Sigmoid colon (tissue), 7 donors: ENCODE measurements around the gene CNNM2. TPM values are rescaled to one million over a fixed set of nuclear protein-coding genes. Genes with fewer than 3 reads are reported as not detected.

Experiments used
- DNase-seq: peaks from one replicate; pipeline ENCODE4 v3.0.0-alpha.2; 2019
- H3K27ac ChIP-seq, 4 donors: fragments of 200-600 bp; sonication (generic); one replicate each; pipeline ENCODE4 v1.5.1; 2016 to 2019; ENCODE audit warnings: mild to moderate bottlenecking in 1 of 4
- H3K27me3 ChIP-seq, 3 donors: fragments of 200-600 bp; sonication (generic); one replicate each; pipeline ENCODE4 v1.5.1; 2019; ENCODE audit warnings: mild to moderate bottlenecking in 1 of 3
- H3K36me3 ChIP-seq, 4 donors: fragments of 200-600 bp; sonication (generic); one replicate each; pipeline ENCODE4 v1.5.1; 2016 to 2019
- H3K4me1 ChIP-seq, 4 donors: fragments of 200-600 bp; sonication (generic); one replicate each; pipeline ENCODE4 v1.5.1; 2017 to 2019
- H3K4me3 ChIP-seq, 4 donors: fragments of 200-600 bp; sonication (generic); one replicate each; pipeline ENCODE4 v1.5.1; 2017 to 2019; ENCODE audit warnings: mild to moderate bottlenecking in 2 of 4, moderate library complexity in 1 of 4
- H3K9me3 ChIP-seq, 4 donors: fragments of 200-600 bp in 3 of 4; sonication (generic) in 3 of 4; one replicate each; pipeline versions ENCODE4 v1.5.1 to v1.6.1; 2013 to 2019
- CTCF ChIP-seq, 4 experiments: fragments of 450-650 bp in 3 of 4; fragments of 200-600 bp in 1 of 4; IDR thresholded peaks; one replicate each; pipeline ENCODE4 v1.5.1; 2016 to 2019; ENCODE audit warnings: antibody characterized with exemption in 4 of 4, mild to moderate bottlenecking in 3 of 4, moderate library complexity in 2 of 4
- EP300 ChIP-seq, 4 donors: sonication (generic); formaldehyde crosslinking; IDR thresholded peaks; one replicate each; pipeline ENCODE4 v1.6.1; 2017; ENCODE audit warnings: antibody characterized with exemption in 4 of 4
- POLR2A ChIP-seq, 2 donors: fragments of 450-650 bp; IDR thresholded peaks; one replicate each; pipeline ENCODE4 v1.6.1; 2016; ENCODE audit warnings: antibody characterized with exemption in 2 of 2, mild to moderate bottlenecking in 2 of 2, moderate library complexity in 2 of 2
- POLR2AphosphoS5 ChIP-seq, 4 donors: sonication (generic); formaldehyde crosslinking; IDR thresholded peaks; one replicate each; pipeline ENCODE4 v1.6.1; 2017; ENCODE audit warnings: antibody characterized with exemption in 4 of 4
- WGBS, 2 donors: extraction: QIAGEN DNeasy Blood & Tissue Kit; methylation state at CpG; one replicate each; pipeline ENCODE4 v1.1.7; 2013; 5-methylcytosine and 5-hydroxymethylcytosine counted together
- intact Hi-C: fragments of 100-400 bp; cut with DNase I; formaldehyde crosslinking; loops from one replicate; pipeline ENCODE4 v1.15.1; 2023
- polyA plus RNA-seq, 3 donors: library from polyadenylated mRNA; stranded (reverse); fragments of 200-250 nt; gene quantifications; one replicate each; pipeline ENCODE4 v1.2.3, GENCODE V29; 2013
- total RNA-seq, 4 donors: library from RNA; depleted of rRNA; stranded (reverse); fragments of >200 nt; gene quantifications; one replicate each; pipeline ENCODE4 v1.1.0, GENCODE V29; 2016
- donor health status: healthy with polysubstance abuse.
- donor health status: Bipolar disorder and iron deficiency.
- donor health status: healthy.

Gene CNNM2
- total and polyA plus RNA-seq, 7 donors, result 2.4 to 11.1 (median 5.8) TPM

- Histone ChIP-seq H3K27ac (no peak overlapping the region), H3K9me3 (no peaks in the 10 kb centered on the region), H3K4me1 (peaks cover 0 to 37% (median 30%) of the 10 kb centered on the region in 4 donors), H3K36me3 (no peaks in the 10 kb centered on the region), H3K4me3 (no peak overlapping the region), H3K27me3 (no peaks in the 10 kb centered on the region)
- 82 to 91% methylated on average over 7 of the region's 7 CpGs for WGBS, 2 donors
- TF ChIP-seq POLR2AphosphoS5 (IDR thresholded peaks at IDR 0.05) (no peak), CTCF (IDR thresholded peaks at IDR 0.05) (no peak), POLR2A (IDR thresholded peaks at IDR 0.05) (no peak), EP300 (IDR thresholded peaks at IDR 0.05) (no peak)
- intact Hi-C loops, result loop anchor here (2.0 kb wide), 1 partner anchor 153 kb away; no protein-coding TSS in a partner anchor
- no peak for DNase-seq
Measured at GRCh38 chr10:102916173-102916572, 1.9 kb upstream of the CNNM2 start.

DNA sequence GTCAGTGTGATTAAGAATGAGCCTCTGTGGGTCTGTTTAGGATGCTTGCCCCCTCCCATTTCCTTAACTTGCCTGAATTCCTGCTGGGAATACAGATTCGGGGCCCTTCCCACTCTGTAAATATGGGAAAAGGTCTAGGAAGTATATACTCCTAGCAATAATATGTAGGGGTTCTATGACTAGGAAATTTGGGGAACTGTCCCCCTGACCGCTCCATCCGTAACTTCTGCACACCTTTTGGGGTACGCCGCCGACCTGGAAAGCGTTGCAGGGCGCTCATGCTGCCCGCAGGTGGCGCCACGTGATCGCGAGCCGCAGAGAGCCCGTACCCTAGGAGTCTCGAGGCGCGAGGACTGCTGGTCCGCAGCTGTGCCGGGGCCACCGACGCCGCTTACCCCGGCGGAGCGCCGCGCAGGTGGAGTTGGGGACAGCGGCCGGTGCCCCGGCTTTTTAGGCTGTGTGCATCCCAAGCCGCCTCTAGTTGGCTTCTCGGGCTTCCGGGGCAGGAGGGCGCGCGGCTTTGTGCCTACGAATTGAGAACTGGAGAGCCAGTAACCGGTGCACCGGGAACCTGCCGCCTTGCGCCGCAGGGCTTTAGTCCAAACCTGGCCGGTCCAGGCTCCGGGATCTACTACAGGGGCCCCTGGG is 656 bp upstream of the CNNM2 start:
- Histone ChIP-seq H3K27ac (peak overlapping the region; percentile 82 to 95 (median 92)), H3K36me3 (no peaks in the 10 kb centered on the region), H3K9me3 (no peaks in the 10 kb centered on the region), H3K4me3 (peak overlapping the region; percentile 62 to 97 (median 80)), H3K27me3 (no peaks in the 10 kb centered on the region), H3K4me1 (peaks cover 0 to 46% (median 35%) of the 10 kb centered on the region in 4 donors)
- TF ChIP-seq CTCF (IDR thresholded peaks at IDR 0.05) (peak; percentile 96 to 98 (median 98)), EP300 (IDR thresholded peaks at IDR 0.05) (no peak), POLR2A (IDR thresholded peaks at IDR 0.05) (no peak), POLR2AphosphoS5 (IDR thresholded peaks at IDR 0.05) (peak in 1 of 4 donors; percentile 6)
- 0 to 1% methylated on average over 45 of the region's 45 CpGs for WGBS, 2 donors
- DNase-seq, result peak; percentile 92
- intact Hi-C loops, result loop anchor here (1.0 to 2.0 kb wide), 2 partner anchors 151 to 327 kb away; no protein-coding TSS in a partner anchor

- Histone ChIP-seq H3K27me3 (no peaks in the 10 kb centered on the region), H3K4me3 (peak overlapping the region; percentile 62 to 97 (median 80)), H3K9me3 (no peaks in the 10 kb centered on the region), H3K36me3 (no peaks in the 10 kb centered on the region), H3K4me1 (peaks cover 0 to 49% (median 39%) of the 10 kb centered on the region in 4 donors), H3K27ac (peak overlapping the region; percentile 82 to 95 (median 92))
- WGBS, 2 donors, result 1% methylated on average over 49 of the region's 49 CpGs
- intact Hi-C loops, result loop anchor here (1.0 kb wide), 1 partner anchor 274 kb away; the partner anchor contains the start of gene NT5C2
- TF ChIP-seq EP300 (IDR thresholded peaks at IDR 0.05) (no peak), POLR2AphosphoS5 (IDR thresholded peaks at IDR 0.05) (no peak), CTCF (IDR thresholded peaks at IDR 0.05) (no peak), POLR2A (IDR thresholded peaks at IDR 0.05) (no peak)
- no peak for DNase-seq
Measured at GRCh38 chr10:102918817-102919245, 737 bp downstream of the CNNM2 start.

DNA sequence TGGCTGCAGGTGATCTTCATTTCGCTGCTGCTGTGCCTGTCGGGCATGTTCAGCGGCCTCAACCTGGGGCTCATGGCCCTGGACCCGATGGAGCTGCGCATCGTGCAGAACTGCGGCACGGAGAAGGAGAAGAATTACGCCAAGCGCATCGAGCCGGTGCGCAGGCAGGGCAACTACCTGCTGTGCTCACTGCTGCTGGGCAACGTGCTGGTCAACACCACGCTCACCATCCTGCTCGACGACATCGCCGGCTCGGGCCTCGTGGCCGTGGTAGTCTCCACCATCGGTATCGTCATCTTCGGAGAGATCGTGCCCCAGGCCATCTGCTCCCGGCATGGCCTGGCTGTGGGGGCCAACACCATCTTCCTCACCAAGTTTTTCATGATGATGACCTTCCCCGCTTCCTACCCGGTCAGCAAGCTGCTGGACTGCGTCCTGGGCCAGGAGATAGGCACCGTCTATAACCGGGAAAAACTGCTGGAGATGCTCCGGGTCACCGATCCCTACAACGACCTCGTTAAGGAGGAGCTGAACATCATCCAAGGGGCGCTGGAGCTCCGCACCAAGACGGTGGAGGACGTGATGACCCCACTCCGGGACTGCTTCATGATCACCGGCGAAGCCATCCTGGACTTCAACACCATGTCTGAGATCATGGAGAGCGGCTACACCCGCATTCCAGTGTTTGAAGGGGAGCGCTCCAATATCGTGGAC is 1.3 kb downstream of the CNNM2 start:
- 39 to 51% methylated on average over 47 of the region's 47 CpGs for WGBS, 2 donors
- TF ChIP-seq CTCF (IDR thresholded peaks at IDR 0.05) (no peak), POLR2A (IDR thresholded peaks at IDR 0.05) (no peak), POLR2AphosphoS5 (IDR thresholded peaks at IDR 0.05) (no peak), EP300 (IDR thresholded peaks at IDR 0.05) (no peak)
- Histone ChIP-seq H3K4me1 (peaks cover 0 to 53% (median 39%) of the 10 kb centered on the region in 4 donors), H3K4me3 (peak overlapping the region; percentile 62 to 97 (median 80)), H3K27me3 (no peaks in the 10 kb centered on the region), H3K27ac (peak overlapping the region in 2 of 4 donors; percentile 91 to 95), H3K9me3 (no peaks in the 10 kb centered on the region), H3K36me3 (no peaks in the 10 kb centered on the region)
- peak; percentile 66 for DNase-seq
- intact Hi-C loops, result no loop called here
